ENCODE results near the gene PDE4B.
A peak's percentile ranks its signal among the peaks of the same experiment; 100 is the strongest.

PDE4B gene

DNA sequence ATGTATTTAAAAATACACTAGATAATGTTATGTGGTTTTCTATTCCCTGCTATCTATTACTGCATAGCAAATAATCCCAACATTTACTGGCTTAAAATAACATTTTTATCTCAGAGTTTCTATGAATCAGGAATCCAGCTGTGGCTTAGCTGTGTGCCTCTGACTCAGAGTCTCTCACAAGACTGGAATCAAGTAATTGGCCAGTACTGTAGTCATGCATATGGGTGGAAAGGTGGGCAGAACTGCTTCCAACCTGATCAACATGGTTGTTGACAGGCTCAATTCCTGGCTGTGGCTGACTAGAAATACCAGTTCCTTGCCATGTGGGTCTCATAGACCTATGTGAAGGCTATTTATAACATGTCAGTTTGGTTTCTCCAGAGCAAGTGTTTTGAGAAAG is 131.8 kb downstream of the PDE4B start:
- peak; percentile 69 for DNase-seq (ENCODE audit: low read depth)
- H3K4me3 ChIP-seq (ENCODE audit: control insufficient read depth, low read depth, low read length) = no peak overlapping the region
- TF ChIP-seq, protein P1, sequence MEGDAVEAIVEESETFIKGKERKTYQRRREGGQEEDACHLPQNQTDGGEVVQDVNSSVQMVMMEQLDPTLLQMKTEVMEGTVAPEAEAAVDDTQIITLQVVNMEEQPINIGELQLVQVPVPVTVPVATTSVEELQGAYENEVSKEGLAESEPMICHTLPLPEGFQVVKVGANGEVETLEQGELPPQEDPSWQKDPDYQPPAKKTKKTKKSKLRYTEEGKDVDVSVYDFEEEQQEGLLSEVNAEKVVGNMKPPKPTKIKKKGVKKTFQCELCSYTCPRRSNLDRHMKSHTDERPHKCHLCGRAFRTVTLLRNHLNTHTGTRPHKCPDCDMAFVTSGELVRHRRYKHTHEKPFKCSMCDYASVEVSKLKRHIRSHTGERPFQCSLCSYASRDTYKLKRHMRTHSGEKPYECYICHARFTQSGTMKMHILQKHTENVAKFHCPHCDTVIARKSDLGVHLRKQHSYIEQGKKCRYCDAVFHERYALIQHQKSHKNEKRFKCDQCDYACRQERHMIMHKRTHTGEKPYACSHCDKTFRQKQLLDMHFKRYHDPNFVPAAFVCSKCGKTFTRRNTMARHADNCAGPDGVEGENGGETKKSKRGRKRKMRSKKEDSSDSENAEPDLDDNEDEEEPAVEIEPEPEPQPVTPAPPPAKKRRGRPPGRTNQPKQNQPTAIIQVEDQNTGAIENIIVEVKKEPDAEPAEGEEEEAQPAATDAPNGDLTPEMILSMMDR (IDR thresholded peaks at IDR 0.05; ENCODE audit: control insufficient read depth, insufficient read depth, low read depth, low read length, missing control alignments) = no peak

DNA sequence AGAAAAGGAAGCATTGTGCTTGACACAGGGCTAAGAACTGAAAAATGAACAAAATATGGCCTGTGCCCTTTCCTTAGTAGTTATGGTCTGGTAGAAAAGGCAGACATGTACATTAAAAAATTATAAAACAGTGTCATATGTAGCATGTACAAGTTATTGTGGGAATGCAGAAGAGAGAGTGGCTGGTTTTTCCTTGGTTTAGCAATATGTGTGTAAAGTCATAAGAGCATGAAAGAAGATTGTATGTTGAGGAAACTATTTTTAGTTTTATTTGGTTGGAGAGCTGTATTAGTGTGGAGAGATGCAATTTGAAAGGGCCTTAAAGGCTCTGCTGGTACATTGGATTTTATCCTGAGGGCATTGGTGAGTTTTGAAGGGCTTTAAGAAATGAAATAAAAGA is 145.8 kb downstream of the PDE4B start:
- no peak overlapping the region for H3K4me3 ChIP-seq (ENCODE audit: control insufficient read depth, low read depth, low read length)
- no peak for DNase-seq (ENCODE audit: low read depth)
- TF ChIP-seq, protein P1 (IDR thresholded peaks at IDR 0.05; ENCODE audit: control insufficient read depth, insufficient read depth, low read depth, low read length, missing control alignments) = no peak

DNA sequence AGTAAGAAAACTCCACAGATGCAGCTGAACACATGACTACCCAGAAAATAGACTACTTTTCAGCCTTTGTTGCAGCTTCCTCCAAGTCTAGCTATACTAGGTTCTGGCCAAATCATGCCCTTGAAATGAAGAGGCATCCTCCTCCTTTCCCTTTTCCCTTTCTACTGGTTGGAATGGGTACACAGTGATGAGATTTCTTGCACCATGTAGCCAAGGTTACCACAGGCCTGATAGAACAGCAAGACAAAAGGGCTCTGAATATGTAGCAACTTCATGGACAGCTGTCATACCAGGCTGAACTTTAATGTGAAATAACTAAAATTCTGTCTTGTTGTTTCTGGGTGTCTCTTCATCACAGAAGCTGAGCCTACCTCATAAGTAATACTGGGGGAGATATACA is 146.5 kb downstream of the PDE4B start:
- no peak for DNase-seq (ENCODE audit: low read depth)
- H3K4me3 ChIP-seq (ENCODE audit: control insufficient read depth, low read depth, low read length) = no peak overlapping the region
- TF ChIP-seq, protein P1 (IDR thresholded peaks at IDR 0.05; ENCODE audit: control insufficient read depth, insufficient read depth, low read depth, low read length, missing control alignments) = no peak

DNA sequence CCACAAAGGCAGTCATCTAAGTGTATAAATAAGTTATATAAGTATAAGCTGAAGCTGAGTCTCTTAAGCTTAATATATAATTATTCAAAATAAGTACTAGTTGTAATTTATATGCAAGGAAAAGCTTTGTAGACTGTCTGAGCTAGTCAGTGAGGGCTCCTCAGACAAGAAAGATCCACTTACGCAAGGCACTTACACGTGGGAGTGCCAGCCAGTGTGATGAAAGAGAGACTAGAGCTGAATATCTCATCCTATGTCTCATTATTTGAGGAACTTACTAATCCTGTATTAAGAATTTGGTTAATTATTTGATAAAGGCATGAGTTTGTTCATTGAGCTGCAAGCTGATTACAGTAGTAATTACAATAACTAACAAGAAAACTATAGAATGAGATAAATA is 146.9 kb downstream of the PDE4B start:
- H3K4me3 ChIP-seq (ENCODE audit: control insufficient read depth, low read depth, low read length) = no peak overlapping the region
- TF ChIP-seq, protein P1 (IDR thresholded peaks at IDR 0.05; ENCODE audit: control insufficient read depth, insufficient read depth, low read depth, low read length, missing control alignments) = no peak
- no peak for DNase-seq (ENCODE audit: low read depth)

DNA sequence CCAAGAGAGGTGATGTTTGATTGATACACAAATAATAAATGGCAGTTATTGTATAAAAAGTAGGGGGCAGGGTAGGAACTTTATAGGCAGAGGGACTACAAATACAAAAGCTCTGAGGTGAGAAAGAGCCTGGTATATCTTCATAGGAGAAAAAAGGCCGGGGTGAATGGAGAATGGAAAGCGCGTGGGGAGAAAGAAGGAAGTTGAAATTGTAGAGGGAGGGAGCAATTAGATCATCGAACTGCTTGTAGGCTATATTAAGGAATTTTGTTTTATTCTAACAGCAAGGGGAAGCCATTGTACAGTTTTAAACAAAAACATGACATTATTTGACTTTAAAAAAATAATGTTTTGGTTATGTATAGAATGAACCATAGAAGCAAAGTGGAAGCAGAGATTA is 147.4 kb downstream of the PDE4B start:
- no peak overlapping the region for H3K4me3 ChIP-seq (ENCODE audit: control insufficient read depth, low read depth, low read length)
- no peak for DNase-seq (ENCODE audit: low read depth)
- TF ChIP-seq, protein P1 (IDR thresholded peaks at IDR 0.05; ENCODE audit: control insufficient read depth, insufficient read depth, low read depth, low read length, missing control alignments) = no peak

DNA sequence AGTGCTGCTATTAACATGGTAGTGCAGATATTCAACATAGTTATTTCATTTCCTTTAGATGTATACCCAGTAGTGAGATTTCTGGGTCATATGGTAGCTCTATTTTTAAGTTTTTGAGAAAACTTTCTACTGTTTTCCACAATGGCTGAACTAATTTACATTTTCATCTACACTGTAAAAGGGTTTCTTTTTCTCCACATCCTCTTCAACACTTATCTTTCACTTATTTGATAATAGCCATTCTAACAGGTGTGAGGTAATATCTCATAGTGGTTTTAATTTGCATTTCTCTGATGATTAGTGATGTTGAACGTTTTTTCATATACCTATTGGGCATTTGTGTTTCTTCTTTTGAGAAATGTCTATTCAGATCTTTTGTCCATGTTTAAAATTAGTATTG is 149.8 kb downstream of the PDE4B start:
- no peak for DNase-seq (ENCODE audit: low read depth)
- TF ChIP-seq, protein P1 (IDR thresholded peaks at IDR 0.05; ENCODE audit: control insufficient read depth, insufficient read depth, low read depth, low read length, missing control alignments) = no peak

DNA sequence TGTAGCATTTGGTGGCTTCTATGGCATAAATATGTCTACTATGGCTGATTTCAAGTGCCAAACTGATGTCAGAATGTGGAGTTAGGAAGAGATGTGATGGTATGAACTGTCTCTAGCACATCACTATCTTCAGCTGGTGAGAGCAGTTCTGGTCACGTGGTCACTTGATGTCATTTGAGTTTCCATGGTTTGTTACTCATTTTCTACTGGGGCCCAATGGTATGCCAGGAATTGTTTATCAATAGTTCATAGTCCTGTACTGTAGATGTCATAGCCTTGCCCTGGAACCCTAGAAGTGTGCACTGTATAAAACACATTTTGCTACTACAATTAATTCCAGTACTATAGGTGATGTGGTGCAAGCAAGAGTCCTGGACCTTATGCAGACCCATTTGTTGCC is 153.7 kb downstream of the PDE4B start:
- TF ChIP-seq, protein P1 (IDR thresholded peaks at IDR 0.05; ENCODE audit: control insufficient read depth, insufficient read depth, low read depth, low read length, missing control alignments) = no peak
- DNase-seq (ENCODE audit: low read depth) = no peak
- no peak overlapping the region for H3K4me3 ChIP-seq (ENCODE audit: control insufficient read depth, low read depth, low read length)

More for the DNA sequence above, 149.8 kb downstream of the PDE4B start:
- H3K4me3 ChIP-seq (ENCODE audit: control insufficient read depth, low read depth, low read length) = no peak overlapping the region

Measured in AG09309 (cell line).